ENCODE results near the gene GADL1.

The GADL1 gene

GRCh38 chr3:30760737-30761136 is 133.7 kb downstream of the GADL1 start:
- no peak overlapping the region for H2BK15ac ChIP-seq (ENCODE audit: low read depth, poor library complexity, severe bottlenecking)
- no CpG with 5 or more reads among the region's 2 CpGs for WGBS
- no peak overlapping the region for H2BK120ac ChIP-seq (ENCODE audit: low read depth, low read length)
- no peak overlapping the region for H2BK12ac ChIP-seq (ENCODE audit: low read length in 2 of 2)
- no peak overlapping the region for H2AK5ac ChIP-seq (ENCODE audit: low read length, severe bottlenecking)
- no peaks in the 10 kb centered on the region for H3K36me3 ChIP-seq (ENCODE audit: control insufficient read depth in 1 of 2, insufficient read depth in 2 of 2, low read depth in 1 of 2, low read length in 2 of 2)
- H2AFZ ChIP-seq (ENCODE audit: low read depth, low read length): no peak overlapping the region
- H3K79me1 ChIP-seq (replicated peaks; ENCODE audit: low read length, poor library complexity, severe bottlenecking): no peaks in the 10 kb centered on the region
- no peak overlapping the region for H3K27ac ChIP-seq (ENCODE audit: low read length, poor library complexity, severe bottlenecking)
- H4K8ac ChIP-seq (ENCODE audit: low read length): no peak overlapping the region
- H3K27me3 ChIP-seq (ENCODE audit: control insufficient read depth in 1 of 2, insufficient read depth in 1 of 2, low read length in 2 of 2): no peaks in the 10 kb centered on the region
- no peak overlapping the region for H3K23ac ChIP-seq (ENCODE audit: low read length in 2 of 2)
- no peak overlapping the region for H2BK5ac ChIP-seq (ENCODE audit: low read depth, low read length, poor library complexity, severe bottlenecking)
- DNase-seq: no peak
- H3K4me2 ChIP-seq (ENCODE audit: low read length, poor library complexity, severe bottlenecking): no peak overlapping the region
- no peak overlapping the region for H3K14ac ChIP-seq (ENCODE audit: low read length in 2 of 2)
- H3K9ac ChIP-seq (ENCODE audit: low read length): no peak overlapping the region
- H3K4me1 ChIP-seq (ENCODE audit: control insufficient read depth, insufficient read depth, low read depth, low read length): no peaks in the 10 kb centered on the region
- H3K18ac ChIP-seq (ENCODE audit: low read depth in 1 of 2, low read length in 2 of 2): no peak overlapping the region
- no peak overlapping the region for H4K91ac ChIP-seq (ENCODE audit: low read length)
- no peaks in the 10 kb centered on the region for H3K9me3 ChIP-seq (ENCODE audit: control insufficient read depth, low read length)
- H3K4me3 ChIP-seq (ENCODE audit: insufficient read depth in 1 of 2, low read depth in 1 of 2, low read length in 2 of 2): no peak overlapping the region
- no peak overlapping the region for H3K4ac ChIP-seq (ENCODE audit: low read depth in 1 of 2, low read length in 2 of 2)

DNA sequence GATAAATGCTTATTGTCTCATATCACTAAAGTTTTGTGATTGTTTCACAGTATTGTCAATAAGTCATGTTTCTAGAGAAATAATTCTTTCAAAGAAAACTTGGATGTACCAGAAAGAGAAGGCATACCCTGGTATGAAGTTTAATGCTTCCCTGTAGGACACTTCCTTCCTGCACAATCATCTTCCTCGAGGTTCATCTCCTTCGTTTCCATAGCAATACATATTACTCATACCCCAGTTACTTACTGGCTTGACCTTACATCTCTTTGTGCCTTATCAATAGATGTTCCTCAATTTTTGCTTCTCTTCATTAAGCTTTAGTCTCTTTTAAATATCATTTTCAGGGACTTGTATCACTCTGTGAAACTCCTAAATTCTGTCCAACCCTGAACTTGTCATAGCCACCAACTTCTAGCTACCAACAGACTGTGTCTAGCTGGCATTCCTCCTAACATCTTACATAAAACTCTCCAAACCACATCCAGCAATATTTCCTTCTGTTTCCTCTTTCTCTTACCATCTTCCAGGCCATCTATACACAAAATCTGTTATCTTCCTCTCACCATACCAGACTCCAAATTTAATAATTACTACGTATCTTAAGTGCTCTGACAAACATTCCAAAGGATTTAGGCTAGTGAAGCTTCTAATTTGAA is 134.3 kb downstream of the GADL1 start:
- 41% methylated on average over 3 of the region's 3 CpGs for WGBS

GRCh38 chr3:30756218-30756617 is 138.2 kb downstream of the GADL1 start:
- H3K36me3 ChIP-seq (ENCODE audit: control insufficient read depth in 1 of 2, insufficient read depth in 2 of 2, low read depth in 1 of 2, low read length in 2 of 2): no peaks in the 10 kb centered on the region
- H3K4me1 ChIP-seq (ENCODE audit: control insufficient read depth, insufficient read depth, low read depth, low read length): no peaks in the 10 kb centered on the region
- no peak overlapping the region for H2BK12ac ChIP-seq (ENCODE audit: low read length in 2 of 2)
- H2AK5ac ChIP-seq (ENCODE audit: low read length, severe bottlenecking): no peak overlapping the region
- H3K4me3 ChIP-seq (ENCODE audit: insufficient read depth in 1 of 2, low read depth in 1 of 2, low read length in 2 of 2): no peak overlapping the region
- H3K14ac ChIP-seq (ENCODE audit: low read length in 2 of 2): no peak overlapping the region
- no peak for DNase-seq
- no peak overlapping the region for H2BK120ac ChIP-seq (ENCODE audit: low read depth, low read length)
- no peak overlapping the region for H3K4ac ChIP-seq (ENCODE audit: low read depth in 1 of 2, low read length in 2 of 2)
- no peak overlapping the region for H4K91ac ChIP-seq (ENCODE audit: low read length)
- no peak overlapping the region for H2BK15ac ChIP-seq (ENCODE audit: low read depth, poor library complexity, severe bottlenecking)
- H2AFZ ChIP-seq (ENCODE audit: low read depth, low read length): no peak overlapping the region
- WGBS: 100% methylated on average over 1 of the region's 3 CpGs
- no peak overlapping the region for H4K8ac ChIP-seq (ENCODE audit: low read length)
- H3K4me2 ChIP-seq (ENCODE audit: low read length, poor library complexity, severe bottlenecking): no peak overlapping the region
- no peak overlapping the region for H3K9ac ChIP-seq (ENCODE audit: low read length)
- H3K9me3 ChIP-seq (ENCODE audit: control insufficient read depth, low read length): no peaks in the 10 kb centered on the region
- no peaks in the 10 kb centered on the region for H3K79me1 ChIP-seq (replicated peaks; ENCODE audit: low read length, poor library complexity, severe bottlenecking)
- H2BK5ac ChIP-seq (ENCODE audit: low read depth, low read length, poor library complexity, severe bottlenecking): no peak overlapping the region
- H3K18ac ChIP-seq (ENCODE audit: low read depth in 1 of 2, low read length in 2 of 2): no peak overlapping the region
- H3K27me3 ChIP-seq (ENCODE audit: control insufficient read depth in 1 of 2, insufficient read depth in 1 of 2, low read length in 2 of 2): no peaks in the 10 kb centered on the region
- H3K23ac ChIP-seq (ENCODE audit: low read length in 2 of 2): no peak overlapping the region
- no peak overlapping the region for H3K27ac ChIP-seq (ENCODE audit: low read length, poor library complexity, severe bottlenecking)

More for the DNA sequence above, 134.3 kb downstream of the GADL1 start:
- Histone ChIP-seq H3K4me2 (ENCODE audit: low read length, poor library complexity, severe bottlenecking) (no peak overlapping the region), H3K36me3 (ENCODE audit: control insufficient read depth in 1 of 2, insufficient read depth in 2 of 2, low read depth in 1 of 2, low read length in 2 of 2) (no peaks in the 10 kb centered on the region), H3K18ac (ENCODE audit: low read depth in 1 of 2, low read length in 2 of 2) (no peak overlapping the region), H3K4me1 (ENCODE audit: control insufficient read depth, insufficient read depth, low read depth, low read length) (no peaks in the 10 kb centered on the region), H3K14ac (ENCODE audit: low read length in 2 of 2) (no peak overlapping the region), H3K23ac (ENCODE audit: low read length in 2 of 2) (no peak overlapping the region), H2BK120ac (ENCODE audit: low read depth, low read length) (no peak overlapping the region), H2AK5ac (ENCODE audit: low read length, severe bottlenecking) (no peak overlapping the region), H2BK5ac (ENCODE audit: low read depth, low read length, poor library complexity, severe bottlenecking) (no peak overlapping the region), H3K27me3 (ENCODE audit: control insufficient read depth in 1 of 2, insufficient read depth in 1 of 2, low read length in 2 of 2) (no peaks in the 10 kb centered on the region), H2BK15ac (ENCODE audit: low read depth, poor library complexity, severe bottlenecking) (no peak overlapping the region), H4K8ac (ENCODE audit: low read length) (no peak overlapping the region), H2BK12ac (ENCODE audit: low read length in 2 of 2) (no peak overlapping the region), H3K9ac (ENCODE audit: low read length) (no peak overlapping the region), H3K79me1 (replicated peaks; ENCODE audit: low read length, poor library complexity, severe bottlenecking) (no peaks in the 10 kb centered on the region), H3K9me3 (ENCODE audit: control insufficient read depth, low read length) (no peaks in the 10 kb centered on the region), H2AFZ (ENCODE audit: low read depth, low read length) (no peak overlapping the region), H4K91ac (ENCODE audit: low read length) (no peak overlapping the region), H3K4ac (ENCODE audit: low read depth in 1 of 2, low read length in 2 of 2) (no peak overlapping the region), H3K27ac (ENCODE audit: low read length, poor library complexity, severe bottlenecking) (no peak overlapping the region), H3K4me3 (ENCODE audit: insufficient read depth in 1 of 2, low read depth in 1 of 2, low read length in 2 of 2) (no peak overlapping the region)
- DNase-seq: peak; percentile 17

DNA sequence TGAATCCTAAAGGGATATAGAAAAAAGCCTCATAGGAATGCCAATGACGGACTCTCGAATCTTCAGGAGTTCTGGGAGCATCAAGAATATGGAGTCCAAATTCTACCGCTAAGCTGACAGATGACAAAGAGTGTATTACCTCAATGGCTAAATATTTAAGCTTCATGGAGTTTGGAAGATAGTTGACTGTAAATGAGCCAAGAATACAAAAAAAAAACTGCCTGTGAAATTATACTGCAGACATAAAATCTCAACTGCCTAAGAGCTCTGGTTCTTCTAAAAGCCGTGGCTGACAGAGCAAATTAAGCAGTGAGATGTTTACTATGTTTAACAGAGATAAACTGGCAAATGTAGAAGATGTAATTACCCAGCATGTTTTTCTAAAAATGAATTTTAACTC is 140.0 kb downstream of the GADL1 start:
- Histone ChIP-seq H3K79me1 (replicated peaks; ENCODE audit: low read length, poor library complexity, severe bottlenecking) (no peaks in the 10 kb centered on the region), H3K27me3 (ENCODE audit: control insufficient read depth in 1 of 2, insufficient read depth in 1 of 2, low read length in 2 of 2) (no peaks in the 10 kb centered on the region), H2AK5ac (ENCODE audit: low read length, severe bottlenecking) (no peak overlapping the region), H3K9me3 (ENCODE audit: control insufficient read depth, low read length) (no peaks in the 10 kb centered on the region), H3K27ac (ENCODE audit: low read length, poor library complexity, severe bottlenecking) (no peak overlapping the region), H3K4me1 (ENCODE audit: control insufficient read depth, insufficient read depth, low read depth, low read length) (no peaks in the 10 kb centered on the region), H4K8ac (ENCODE audit: low read length) (no peak overlapping the region), H2BK5ac (ENCODE audit: low read depth, low read length, poor library complexity, severe bottlenecking) (no peak overlapping the region), H2BK120ac (ENCODE audit: low read depth, low read length) (no peak overlapping the region), H2BK12ac (ENCODE audit: low read length in 2 of 2) (no peak overlapping the region), H3K4ac (ENCODE audit: low read depth in 1 of 2, low read length in 2 of 2) (no peak overlapping the region), H2AFZ (ENCODE audit: low read depth, low read length) (no peak overlapping the region), H3K18ac (ENCODE audit: low read depth in 1 of 2, low read length in 2 of 2) (no peak overlapping the region), H2BK15ac (ENCODE audit: low read depth, poor library complexity, severe bottlenecking) (no peak overlapping the region), H3K9ac (ENCODE audit: low read length) (peak overlapping the region; percentile 31), H3K4me3 (ENCODE audit: insufficient read depth in 1 of 2, low read depth in 1 of 2, low read length in 2 of 2) (no peak overlapping the region), H3K4me2 (ENCODE audit: low read length, poor library complexity, severe bottlenecking) (no peak overlapping the region), H3K23ac (ENCODE audit: low read length in 2 of 2) (no peak overlapping the region), H3K36me3 (ENCODE audit: control insufficient read depth in 1 of 2, insufficient read depth in 2 of 2, low read depth in 1 of 2, low read length in 2 of 2) (no peaks in the 10 kb centered on the region), H4K91ac (ENCODE audit: low read length) (no peak overlapping the region), H3K14ac (ENCODE audit: low read length in 2 of 2) (no peak overlapping the region)
- DNase-seq: peak; percentile 38
- WGBS: 74% methylated on average over 4 of the region's 4 CpGs

Data from mesenchymal stem cell (in vitro differentiated cells and primary cell).